Prostate gland (tissue), 2 donors: ENCODE measurements around the gene PRKACG. TPM values are rescaled to one million over a fixed set of nuclear protein-coding genes. Genes with fewer than 3 reads are reported as not detected.

Source experiments
- DNase-seq: peaks from one replicate; pipeline ENCODE4 v3.0.0-alpha.2; 2019; ENCODE audit warnings: low spot score
- H3K27ac ChIP-seq, 2 donors: fragments of 200-600 bp; sonication (generic); 2 replicates each; pipeline ENCODE4 v1.5.1; 2017 to 2019
- H3K27me3 ChIP-seq: fragments of 200-600 bp; sonication (generic); replicated peaks from 2 replicates; pipeline ENCODE4 v1.5.1; 2019; ENCODE audit not compliant: insufficient read depth
- H3K36me3 ChIP-seq, 2 donors: fragments of 200-600 bp; sonication (generic); 1 replicate in 1 of 2; 2 replicates in 1 of 2; pipeline versions ENCODE4 v1.5.1 to v1.8.1; 2017 to 2019
- H3K4me1 ChIP-seq: fragments of 200-600 bp; sonication (generic); replicated peaks from 2 replicates; pipeline ENCODE4 v1.5.1; 2019
- H3K4me3 ChIP-seq, 2 donors: fragments of 200-600 bp; sonication (generic); 2 replicates each; pipeline ENCODE4 v1.5.1; 2017 to 2019
- H3K9me3 ChIP-seq: fragments of 200-600 bp; sonication (generic); 2 replicates; pipeline ENCODE4 v1.5.1; 2017
- POLR2A ChIP-seq: fragments of 450-650 bp; IDR thresholded peaks from one replicate; pipeline ENCODE4 v1.6.1; 2016; ENCODE audit warnings: antibody characterized with exemption, mild to moderate bottlenecking
- POLR2AphosphoS5 ChIP-seq: sonication (generic); formaldehyde crosslinking; IDR thresholded peaks from one replicate; pipeline ENCODE4 v1.6.1; 2017; ENCODE audit warnings: antibody characterized with exemption
- WGBS: methylation state at CpG from one replicate; pipeline ENCODE4 v1.1.5; 2018; 5-methylcytosine and 5-hydroxymethylcytosine counted together
- intact Hi-C: fragments of 100-400 bp; cut with DNase I; formaldehyde crosslinking; loops from one replicate; pipeline ENCODE4 v1.14.2; 2022
- total RNA-seq, 2 donors: library from RNA; depleted of rRNA; stranded (reverse); fragments of >200 nt; gene quantifications; one replicate each; pipeline ENCODE4 v1.1.0, GENCODE V29; 2016
- TF ChIP-seq, protein P1 (sequence below), 4 experiments: fragments of 200-600 bp in 2 of 4; fragments of 450-650 bp in 2 of 4; sonication (generic) in 2 of 4; IDR thresholded peaks; 1 replicate in 3 of 4; 2 replicates in 1 of 4; pipeline ENCODE4 v1.5.1; 2016 to 2019; ENCODE audit warnings: antibody characterized with exemption in 4 of 4, mild to moderate bottlenecking in 2 of 4, moderate library complexity in 2 of 4

The PRKACG gene
- total RNA-seq, 2 donors from 2014 or later = 5.1 TPM; not detected in 1

DNA sequence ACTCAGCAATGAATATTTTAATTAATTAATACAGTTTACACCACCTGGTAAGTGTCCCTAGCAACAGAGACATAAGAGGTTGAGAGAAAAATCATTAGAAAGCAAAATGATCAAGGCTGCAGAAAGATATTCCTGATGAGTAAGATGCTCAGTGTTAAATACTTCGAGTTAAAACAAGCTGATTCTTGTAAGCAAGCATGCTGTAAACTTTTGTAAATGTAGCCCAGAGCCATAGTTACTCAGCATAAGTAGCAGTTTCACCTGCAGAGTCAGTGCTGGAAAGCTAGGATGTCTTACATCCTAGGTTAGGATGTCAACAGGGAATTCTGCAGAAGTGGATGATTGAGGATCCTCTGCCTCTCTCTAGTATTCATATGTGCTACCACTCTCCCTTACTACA, 4.2 kb downstream of the PRKACG start:
- no peak overlapping the region for H3K4me3 ChIP-seq
- intact Hi-C loops = no loop called here
- H3K27ac ChIP-seq = no peak overlapping the region
- 50% methylated on average over 1 of the region's 1 CpG for WGBS
- H3K9me3 ChIP-seq = no peaks in the 10 kb centered on the region
- H3K36me3 ChIP-seq = no peaks in the 10 kb centered on the region
- no peaks in the 10 kb centered on the region for H3K4me1 ChIP-seq
- no peak for DNase-seq
- H3K27me3 ChIP-seq = no peaks in the 10 kb centered on the region
- TF ChIP-seq POLR2AphosphoS5 = no peak
- TF ChIP-seq, protein P1, sequence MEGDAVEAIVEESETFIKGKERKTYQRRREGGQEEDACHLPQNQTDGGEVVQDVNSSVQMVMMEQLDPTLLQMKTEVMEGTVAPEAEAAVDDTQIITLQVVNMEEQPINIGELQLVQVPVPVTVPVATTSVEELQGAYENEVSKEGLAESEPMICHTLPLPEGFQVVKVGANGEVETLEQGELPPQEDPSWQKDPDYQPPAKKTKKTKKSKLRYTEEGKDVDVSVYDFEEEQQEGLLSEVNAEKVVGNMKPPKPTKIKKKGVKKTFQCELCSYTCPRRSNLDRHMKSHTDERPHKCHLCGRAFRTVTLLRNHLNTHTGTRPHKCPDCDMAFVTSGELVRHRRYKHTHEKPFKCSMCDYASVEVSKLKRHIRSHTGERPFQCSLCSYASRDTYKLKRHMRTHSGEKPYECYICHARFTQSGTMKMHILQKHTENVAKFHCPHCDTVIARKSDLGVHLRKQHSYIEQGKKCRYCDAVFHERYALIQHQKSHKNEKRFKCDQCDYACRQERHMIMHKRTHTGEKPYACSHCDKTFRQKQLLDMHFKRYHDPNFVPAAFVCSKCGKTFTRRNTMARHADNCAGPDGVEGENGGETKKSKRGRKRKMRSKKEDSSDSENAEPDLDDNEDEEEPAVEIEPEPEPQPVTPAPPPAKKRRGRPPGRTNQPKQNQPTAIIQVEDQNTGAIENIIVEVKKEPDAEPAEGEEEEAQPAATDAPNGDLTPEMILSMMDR (IDR thresholded peaks at IDR 0.05) = no peak
- TF ChIP-seq POLR2A = no peak

GRCh38 chr9:69004836-69005235, 9.1 kb downstream of the PRKACG start:
- intact Hi-C loops = loop anchor here (5.0 kb wide), 1 partner anchor 423 kb away; no protein-coding TSS in a partner anchor
- Histone ChIP-seq H3K27ac (no peak overlapping the region), H3K4me1 (no peaks in the 10 kb centered on the region), H3K27me3 (no peaks in the 10 kb centered on the region), H3K4me3 (no peak overlapping the region), H3K9me3 (no peaks in the 10 kb centered on the region), H3K36me3 (no peaks in the 10 kb centered on the region)
- no peak for DNase-seq
- WGBS = 19% methylated on average over 2 of the region's 2 CpGs
- TF ChIP-seq POLR2AphosphoS5 (no peak), POLR2A (no peak)
- TF ChIP-seq, protein P1 (IDR thresholded peaks at IDR 0.05) = no peak

- TF ChIP-seq, protein P1 (IDR thresholded peaks at IDR 0.05) = no peak
- TF ChIP-seq POLR2A (no peak), POLR2AphosphoS5 (no peak)
- no peaks in the 10 kb centered on the region for H3K27me3 ChIP-seq
- H3K4me1 ChIP-seq = no peaks in the 10 kb centered on the region
- H3K9me3 ChIP-seq = no peaks in the 10 kb centered on the region
- intact Hi-C loops = loop anchor here (5.0 kb wide), 1 partner anchor 421 kb away; no protein-coding TSS in a partner anchor
- no peak for DNase-seq
- no peaks in the 10 kb centered on the region for H3K36me3 ChIP-seq
- no peak overlapping the region for H3K4me3 ChIP-seq
- 80% methylated on average over 8 of the region's 8 CpGs for WGBS
- H3K27ac ChIP-seq = no peak overlapping the region
Measured at GRCh38 chr9:69003051-69003450, 10.9 kb downstream of the PRKACG start.

DNA sequence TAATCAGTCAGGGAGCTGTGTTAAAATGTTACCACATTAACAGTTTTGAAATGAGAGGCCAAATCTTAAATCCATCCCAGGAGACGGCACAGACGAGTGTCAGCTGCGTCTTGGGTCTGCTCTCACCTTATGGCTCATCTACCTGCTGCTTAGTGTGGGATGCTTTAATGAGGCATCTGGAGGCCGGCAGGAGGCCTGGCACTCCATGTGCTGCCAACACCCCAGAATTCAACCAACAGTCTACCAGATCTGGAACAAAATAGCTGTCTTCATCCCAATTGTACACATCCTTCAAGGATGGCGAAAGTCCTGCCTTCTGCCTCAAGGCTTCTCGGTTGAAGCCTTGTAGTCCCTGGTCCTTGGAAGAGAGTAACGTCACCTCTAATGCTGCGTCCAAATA, 12.0 kb downstream of the PRKACG start:
- H3K4me3 ChIP-seq = no peak overlapping the region
- WGBS = 71% methylated on average over 8 of the region's 8 CpGs
- H3K27me3 ChIP-seq = no peaks in the 10 kb centered on the region
- no peak overlapping the region for H3K27ac ChIP-seq
- intact Hi-C loops = loop anchor here (5.0 kb wide), 1 partner anchor 420 kb away; no protein-coding TSS in a partner anchor
- no peak for DNase-seq
- no peaks in the 10 kb centered on the region for H3K4me1 ChIP-seq
- no peaks in the 10 kb centered on the region for H3K9me3 ChIP-seq
- H3K36me3 ChIP-seq = no peaks in the 10 kb centered on the region
- TF ChIP-seq POLR2AphosphoS5 = no peak
- no peak for TF ChIP-seq POLR2A
- TF ChIP-seq, protein P1 (IDR thresholded peaks at IDR 0.05) = no peak

DNA sequence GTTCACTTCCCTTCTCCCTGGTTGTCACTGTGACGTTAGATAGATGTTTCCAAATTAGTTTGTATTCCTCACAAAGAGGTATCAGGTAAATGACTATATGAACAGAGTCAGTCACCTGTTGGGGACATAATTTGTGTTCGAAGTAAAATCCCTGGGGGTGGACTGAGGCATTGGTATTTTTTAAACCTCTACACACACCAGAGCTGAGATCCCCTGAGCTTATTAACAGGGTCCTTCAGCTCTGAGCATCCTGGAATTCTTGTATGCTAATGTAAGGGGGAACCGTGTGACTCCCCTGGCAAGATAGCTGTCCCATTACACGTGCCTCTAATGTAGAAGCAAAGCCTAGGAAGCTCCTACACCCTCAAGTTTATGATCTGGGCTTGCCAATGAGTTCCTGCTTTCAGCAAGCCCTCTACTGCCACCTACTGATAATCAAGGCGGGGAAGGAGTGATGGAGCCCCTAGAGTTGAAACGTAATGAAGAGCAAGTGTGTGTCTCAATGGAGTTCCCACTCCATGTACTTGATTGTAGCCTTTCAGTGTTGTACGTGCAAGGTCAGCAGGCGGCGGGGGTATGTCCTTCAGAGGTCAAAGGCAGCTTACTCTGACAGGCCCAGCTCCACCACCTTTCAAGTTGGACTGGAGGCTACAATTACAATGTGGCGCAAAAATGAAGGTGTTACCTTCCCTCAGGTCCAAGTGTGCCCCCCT, 14.4 kb downstream of the PRKACG start:
- DNase-seq = peak; percentile 68
- WGBS = 47% methylated on average over 10 of the region's 10 CpGs
- intact Hi-C loops = loop anchor here (5.0 to 10.0 kb wide), 2 partner anchors 215 to 417 kb away; a partner anchor contains a TSS

More for the DNA sequence above, 14.4 kb downstream of the PRKACG start:
- Histone ChIP-seq H3K36me3 (no peaks in the 10 kb centered on the region), H3K27ac (no peak overlapping the region), H3K4me1 (no peaks in the 10 kb centered on the region), H3K27me3 (no peaks in the 10 kb centered on the region), H3K9me3 (no peaks in the 10 kb centered on the region), H3K4me3 (no peak overlapping the region)
- TF ChIP-seq POLR2A (no peak), POLR2AphosphoS5 (peak; percentile 36)
- TF ChIP-seq, protein P1 (IDR thresholded peaks at IDR 0.05) = peak; percentile 42 to 79 (median 76)
